ENCODE data around the gene KCNJ1. TPM values are rescaled to one million over a fixed set of nuclear protein-coding genes. Genes with fewer than 3 reads are reported as not detected.

The KCNJ1 gene
- total and polyA plus RNA-seq, 8 donors: 0.10 TPM; not detected in 7

DNA sequence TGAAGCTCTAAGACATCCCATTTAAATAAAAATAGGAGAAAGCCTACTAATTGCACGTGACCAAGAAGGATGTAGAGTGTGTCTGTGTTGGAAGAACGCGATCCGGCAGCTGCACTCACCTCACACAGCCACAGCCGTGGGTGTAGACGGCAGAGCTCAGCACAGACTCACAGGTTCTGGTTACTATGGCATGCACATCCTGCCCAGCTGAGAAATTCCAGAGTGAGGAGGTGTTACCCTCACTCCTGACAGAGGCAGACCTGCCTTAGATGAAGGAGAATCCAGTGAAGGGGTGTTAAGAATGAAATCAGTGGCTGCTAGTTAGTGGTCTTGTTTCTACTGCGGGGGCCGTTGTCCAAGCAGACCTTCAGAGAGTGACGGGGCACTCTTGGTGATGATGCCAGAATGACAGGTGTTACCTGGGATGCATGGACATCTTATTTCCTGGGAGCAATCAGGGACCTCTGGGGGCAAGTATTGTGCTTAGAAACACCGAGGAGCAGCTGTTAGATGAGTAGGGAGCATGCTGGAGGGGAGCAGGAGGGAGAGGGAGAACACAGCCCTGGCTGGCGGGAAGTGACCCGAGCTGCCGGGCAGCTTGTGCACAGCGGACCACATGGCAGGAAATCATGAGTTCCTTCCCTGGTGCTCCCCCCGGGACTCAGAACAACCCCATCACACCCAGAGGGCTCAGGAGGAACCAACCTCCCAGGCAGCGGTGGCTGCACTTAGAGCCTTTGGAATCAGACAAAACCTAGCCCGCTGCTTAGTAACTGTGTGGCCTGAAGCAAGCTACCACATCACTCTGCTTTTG lies 36.4 kb upstream of the KCNJ1 start:
- H3K9me3 ChIP-seq: no peaks in the 10 kb centered on the region
- TF ChIP-seq POLR2AphosphoS5 (IDR thresholded peaks at IDR 0.05): no peak
- H3K4me3 ChIP-seq: no peak overlapping the region
- H3K27ac ChIP-seq: peak overlapping the region in 1 of 5 donors; percentile 80
- H3K36me3 ChIP-seq: no peaks in the 10 kb centered on the region
- DNase-seq: no peak
- 69 to 82% (median 81%) methylated on average over 17 of the region's 17 CpGs for WGBS, 5 donors
- peaks cover 23 to 44% (median 38%) of the 10 kb centered on the region in 4 donors for H3K4me1 ChIP-seq
- intact Hi-C loops (cut with DNase I; ENCODE audit: low total_unique reads): no loop called here
- H3K27me3 ChIP-seq: peaks cover 0 to 14% (median 0%) of the 10 kb centered on the region in 3 donors

GRCh38 chr11:128902515-128903066 lies 35.5 kb upstream of the KCNJ1 start:
- Histone ChIP-seq H3K9me3 (no peaks in the 10 kb centered on the region), H3K27me3 (peaks cover 0 to 14% (median 0%) of the 10 kb centered on the region in 3 donors), H3K27ac (no peak overlapping the region), H3K4me3 (no peak overlapping the region), H3K4me1 (peaks cover 18 to 39% (median 31%) of the 10 kb centered on the region in 4 donors), H3K36me3 (no peaks in the 10 kb centered on the region)
- TF ChIP-seq CTCF (IDR thresholded peaks at IDR 0.05): no peak
- no peak for TF ChIP-seq EP300 (IDR thresholded peaks at IDR 0.05)
- no peak for TF ChIP-seq POLR2A (IDR thresholded peaks at IDR 0.05)
- TF ChIP-seq POLR2AphosphoS5 (IDR thresholded peaks at IDR 0.05): no peak
- WGBS, 5 donors: 84 to 98% (median 93%) methylated on average over 6 to 10 of the region's 10 CpGs
- no peak for DNase-seq
- intact Hi-C loops (cut with DNase I; ENCODE audit: low total_unique reads): no loop called here

GRCh38 chr11:128901653-128902514 lies 34.8 kb upstream of the KCNJ1 start:
- Histone ChIP-seq H3K9me3 (no peaks in the 10 kb centered on the region), H3K36me3 (no peaks in the 10 kb centered on the region), H3K4me3 (no peak overlapping the region), H3K4me1 (peaks cover 18 to 39% (median 29%) of the 10 kb centered on the region in 4 donors), H3K27ac (no peak overlapping the region), H3K27me3 (peaks cover 0 to 14% (median 0%) of the 10 kb centered on the region in 3 donors)
- no peak for TF ChIP-seq CTCF (IDR thresholded peaks at IDR 0.05)
- no peak for TF ChIP-seq EP300 (IDR thresholded peaks at IDR 0.05)
- TF ChIP-seq POLR2A (IDR thresholded peaks at IDR 0.05): no peak
- no peak for TF ChIP-seq POLR2AphosphoS5 (IDR thresholded peaks at IDR 0.05)
- WGBS, 5 donors: 78 to 91% (median 88%) methylated on average over 29 of the region's 29 CpGs
- intact Hi-C loops (cut with DNase I; ENCODE audit: low total_unique reads): no loop called here
- DNase-seq: no peak

DNA sequence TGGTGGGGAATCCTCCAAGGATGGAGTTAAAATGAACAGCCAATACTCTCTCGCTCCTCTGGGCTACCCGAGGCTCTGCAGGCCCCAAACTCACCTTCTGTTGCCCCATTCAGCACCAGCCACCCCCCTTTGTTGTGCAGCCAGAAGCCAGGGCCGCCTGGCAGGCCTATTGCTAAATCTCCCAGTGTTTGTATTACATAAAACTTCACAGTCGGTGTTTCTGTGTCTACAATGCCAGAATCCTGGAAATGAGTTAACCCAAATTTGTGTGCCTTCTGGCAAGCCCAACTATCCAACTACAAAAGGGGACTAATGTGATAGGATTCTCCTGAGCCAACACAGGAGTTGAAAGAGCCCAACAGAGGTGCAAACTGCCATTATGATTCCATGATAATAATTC lies 33.4 kb upstream of the KCNJ1 start:
- no peaks in the 10 kb centered on the region for H3K9me3 ChIP-seq
- H3K27me3 ChIP-seq: peaks cover 0 to 18% (median 0%) of the 10 kb centered on the region in 3 donors
- H3K4me3 ChIP-seq: no peak overlapping the region
- WGBS, 5 donors: 24 to 42% (median 34%) methylated on average over 4 of the region's 4 CpGs
- H3K27ac ChIP-seq: no peak overlapping the region
- peak in 1 of 2 donors; percentile 58 for DNase-seq
- TF ChIP-seq POLR2AphosphoS5 (IDR thresholded peaks at IDR 0.05) (no peak), POLR2A (IDR thresholded peaks at IDR 0.05) (no peak), CTCF (IDR thresholded peaks at IDR 0.05) (no peak), EP300 (IDR thresholded peaks at IDR 0.05) (no peak)
- intact Hi-C loops (cut with DNase I; ENCODE audit: low total_unique reads): no loop called here
- peaks cover 9 to 33% (median 22%) of the 10 kb centered on the region in 4 donors for H3K4me1 ChIP-seq
- H3K36me3 ChIP-seq: no peaks in the 10 kb centered on the region

Measured in stomach (tissue), 9 donors.